ENCODE results near the gene TRPM3.

- TF ChIP-seq ISL1 (CRISPR knock-in tag; IDR thresholded peaks at IDR 0.05) (no peak), CSDC2 (CRISPR knock-in tag; IDR thresholded peaks at IDR 0.05) (no peak), ARNTL (CRISPR knock-in tag; IDR thresholded peaks at IDR 0.05; ENCODE audit: borderline replicate concordance, low read depth) (no peak), TOX (CRISPR knock-in tag; IDR thresholded peaks at IDR 0.05; ENCODE audit: borderline replicate concordance) (no peak), ZNF70 (CRISPR knock-in tag; IDR thresholded peaks at IDR 0.05) (no peak), RARB (CRISPR knock-in tag; IDR thresholded peaks at IDR 0.05) (no peak), PATZ1 (CRISPR knock-in tag; IDR thresholded peaks at IDR 0.05; ENCODE audit: borderline replicate concordance) (no peak), BACH2 (CRISPR knock-in tag; IDR thresholded peaks at IDR 0.05; ENCODE audit: borderline replicate concordance) (no peak), ZC3H10 (CRISPR knock-in tag; IDR thresholded peaks at IDR 0.05) (no peak), SNAI2 (CRISPR knock-in tag; IDR thresholded peaks at IDR 0.05) (no peak), ZFP3 (CRISPR knock-in tag; IDR thresholded peaks at IDR 0.05) (no peak), POU6F1 (CRISPR knock-in tag; IDR thresholded peaks at IDR 0.05; ENCODE audit: borderline replicate concordance, low read depth) (no peak), TCF4 (CRISPR knock-in tag; IDR thresholded peaks at IDR 0.05; ENCODE audit: borderline replicate concordance) (no peak)
Measured at GRCh38 chr9:70802206-70802605, 319.2 kb downstream of the TRPM3 start.

Data from SK-N-SH treated with all-trans-retinoic acid at 6 μM for 48 hours (cell line).